ENCODE measurements around the gene TOLLIP. TPM values are rescaled to one million over a fixed set of nuclear protein-coding genes. Genes with fewer than 3 reads are reported as not detected.

TOLLIP gene
- total RNA-seq, 4 donors from 2014 or later, result 50.9 to 89.0 (median 54.9) TPM

DNA sequence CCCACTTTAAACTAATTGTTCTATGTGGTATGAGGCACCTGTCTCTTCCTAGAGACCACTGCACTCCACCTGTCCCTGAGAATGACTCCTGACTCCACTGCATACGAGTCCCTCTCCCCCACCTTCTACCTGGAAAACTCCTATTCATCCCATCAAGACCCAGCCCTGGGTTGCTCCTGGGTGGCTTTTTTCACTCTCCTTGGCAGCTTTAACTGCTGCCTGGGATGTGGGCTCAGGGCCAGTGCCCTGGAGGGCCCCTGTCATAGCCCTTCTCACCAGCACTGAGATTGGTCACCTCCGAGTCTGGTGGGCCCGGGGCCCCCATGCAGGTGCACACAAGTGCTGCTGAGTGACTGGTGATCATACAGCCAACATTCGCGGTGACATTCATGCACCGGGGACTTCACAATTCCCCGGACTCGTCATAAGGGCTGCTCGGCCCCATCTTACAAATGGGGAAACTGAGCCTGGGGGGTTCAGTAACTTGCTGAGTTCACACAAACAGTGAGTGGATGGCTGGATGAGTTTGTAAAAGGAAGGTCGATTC, 25.9 kb upstream of the TOLLIP start:
- H3K27me3 ChIP-seq, result no peaks in the 10 kb centered on the region
- no peaks in the 10 kb centered on the region for H3K9me3 ChIP-seq
- peak overlapping the region in 1 of 4 donors; percentile 90 for H3K27ac ChIP-seq
- H3K4me3 ChIP-seq, result peak overlapping the region in 2 of 4 donors; percentile 45 to 70
- no peak for DNase-seq (ENCODE audit: low spot score in 2 of 2)
- TF ChIP-seq EP300 (IDR thresholded peaks at IDR 0.05) (no peak), POLR2A (IDR thresholded peaks at IDR 0.05) (no peak)
- TF ChIP-seq, protein P1, sequence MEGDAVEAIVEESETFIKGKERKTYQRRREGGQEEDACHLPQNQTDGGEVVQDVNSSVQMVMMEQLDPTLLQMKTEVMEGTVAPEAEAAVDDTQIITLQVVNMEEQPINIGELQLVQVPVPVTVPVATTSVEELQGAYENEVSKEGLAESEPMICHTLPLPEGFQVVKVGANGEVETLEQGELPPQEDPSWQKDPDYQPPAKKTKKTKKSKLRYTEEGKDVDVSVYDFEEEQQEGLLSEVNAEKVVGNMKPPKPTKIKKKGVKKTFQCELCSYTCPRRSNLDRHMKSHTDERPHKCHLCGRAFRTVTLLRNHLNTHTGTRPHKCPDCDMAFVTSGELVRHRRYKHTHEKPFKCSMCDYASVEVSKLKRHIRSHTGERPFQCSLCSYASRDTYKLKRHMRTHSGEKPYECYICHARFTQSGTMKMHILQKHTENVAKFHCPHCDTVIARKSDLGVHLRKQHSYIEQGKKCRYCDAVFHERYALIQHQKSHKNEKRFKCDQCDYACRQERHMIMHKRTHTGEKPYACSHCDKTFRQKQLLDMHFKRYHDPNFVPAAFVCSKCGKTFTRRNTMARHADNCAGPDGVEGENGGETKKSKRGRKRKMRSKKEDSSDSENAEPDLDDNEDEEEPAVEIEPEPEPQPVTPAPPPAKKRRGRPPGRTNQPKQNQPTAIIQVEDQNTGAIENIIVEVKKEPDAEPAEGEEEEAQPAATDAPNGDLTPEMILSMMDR (IDR thresholded peaks at IDR 0.05), result no peak
- H3K36me3 ChIP-seq, result no peaks in the 10 kb centered on the region
- WGBS, 2 donors, result 76 to 84% methylated on average over 10 of the region's 10 CpGs
- H3K4me1 ChIP-seq, result peaks cover 0 to 25% (median 13%) of the 10 kb centered on the region in 4 donors

DNA sequence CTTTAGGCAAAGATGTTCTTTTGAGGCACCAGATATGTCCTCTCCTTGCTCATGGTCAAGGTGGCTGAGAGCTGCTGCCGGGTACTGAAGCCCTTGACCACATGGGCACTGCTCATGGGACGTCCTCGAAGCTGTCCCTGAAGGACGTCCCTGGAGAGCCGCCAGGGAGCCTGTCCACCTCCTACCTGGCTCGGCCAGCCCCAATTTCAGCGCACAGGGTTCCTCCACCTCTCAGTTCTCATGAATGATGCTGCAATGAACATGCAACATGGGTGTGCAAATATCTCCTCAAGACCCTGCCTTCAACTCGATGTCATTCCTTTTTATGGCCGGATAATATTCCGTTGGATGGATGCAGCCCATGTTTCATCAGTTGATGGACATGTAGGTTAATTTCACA, 24.4 kb upstream of the TOLLIP start:
- no peak overlapping the region for H3K27ac ChIP-seq
- DNase-seq (ENCODE audit: low spot score in 2 of 2), result no peak
- WGBS, 2 donors, result 97 to 98% methylated on average over 10 of the region's 10 CpGs
- H3K4me3 ChIP-seq, result no peak overlapping the region
- peaks cover 0 to 25% (median 13%) of the 10 kb centered on the region in 4 donors for H3K4me1 ChIP-seq
- no peaks in the 10 kb centered on the region for H3K27me3 ChIP-seq
- TF ChIP-seq POLR2A (IDR thresholded peaks at IDR 0.05) (no peak), EP300 (IDR thresholded peaks at IDR 0.05) (no peak)
- TF ChIP-seq, protein P1 (IDR thresholded peaks at IDR 0.05), result no peak
- H3K9me3 ChIP-seq, result no peaks in the 10 kb centered on the region
- no peaks in the 10 kb centered on the region for H3K36me3 ChIP-seq

DNA sequence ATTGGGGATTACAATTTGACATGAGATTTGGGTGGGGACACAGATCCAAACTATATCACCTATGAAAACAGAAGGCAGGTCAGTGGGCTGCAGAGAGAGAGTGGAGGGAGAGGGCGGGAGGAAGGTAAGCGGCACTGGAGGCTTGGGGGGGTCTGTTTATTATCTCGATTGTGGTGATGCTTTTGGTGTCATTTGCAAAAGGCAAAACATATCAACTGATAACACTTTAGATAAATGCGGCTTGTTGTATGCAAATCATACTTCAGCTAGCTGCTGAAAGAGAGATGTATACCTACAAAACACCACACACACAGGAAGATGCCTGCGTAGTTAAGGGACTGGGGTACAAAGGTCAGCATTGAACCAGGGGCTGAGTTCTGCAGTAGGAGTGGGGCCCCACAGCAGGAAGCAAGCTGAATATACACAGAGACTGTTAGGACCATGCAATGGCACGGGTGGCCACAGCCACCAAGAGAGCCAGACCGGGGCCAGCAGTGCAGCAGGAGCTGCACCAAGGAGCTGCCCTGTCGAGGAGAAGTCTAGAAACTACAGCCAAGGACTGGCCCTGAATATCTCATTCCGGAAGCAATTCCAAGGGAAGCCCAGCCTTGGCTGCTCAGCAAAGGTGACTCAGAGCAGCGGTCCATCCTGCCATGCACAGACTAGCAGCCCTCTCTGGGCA, 23.8 kb upstream of the TOLLIP start:
- TF ChIP-seq POLR2A (IDR thresholded peaks at IDR 0.05) (no peak), EP300 (IDR thresholded peaks at IDR 0.05) (no peak)
- TF ChIP-seq, protein P1 (IDR thresholded peaks at IDR 0.05), result no peak
- Histone ChIP-seq H3K4me3 (no peak overlapping the region), H3K36me3 (no peaks in the 10 kb centered on the region), H3K27ac (no peak overlapping the region), H3K27me3 (no peaks in the 10 kb centered on the region), H3K9me3 (peaks cover 0 to 2% (median 0%) of the 10 kb centered on the region in 4 donors), H3K4me1 (peaks cover 0 to 25% (median 13%) of the 10 kb centered on the region in 4 donors)
- WGBS, 2 donors, result 89% methylated on average over 10 of the region's 10 CpGs
- no peak for DNase-seq (ENCODE audit: low spot score in 2 of 2)

DNA sequence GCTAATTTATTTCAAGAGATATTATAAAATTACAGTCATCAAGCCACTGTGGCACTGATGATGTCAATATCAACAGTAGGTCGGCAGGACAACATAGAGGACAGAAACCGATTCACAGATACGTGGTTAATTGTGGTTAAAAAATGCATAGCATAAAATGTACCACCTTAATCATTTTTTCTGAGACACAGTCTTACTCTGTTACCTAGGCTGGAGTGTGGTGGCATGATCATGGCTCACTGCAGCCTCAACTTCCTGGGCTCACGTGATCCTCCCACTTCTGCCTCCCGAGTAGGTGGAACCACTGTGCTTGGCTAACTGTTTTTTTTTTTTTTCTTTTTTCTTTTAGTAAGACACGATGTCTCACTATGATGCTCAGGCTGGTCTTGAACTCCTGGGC, 21.0 kb upstream of the TOLLIP start:
- Histone ChIP-seq H3K9me3 (peaks cover 0 to 13% (median 2%) of the 10 kb centered on the region in 4 donors), H3K4me1 (peaks cover 0 to 7% (median 5%) of the 10 kb centered on the region in 4 donors), H3K27ac (no peak overlapping the region), H3K4me3 (no peak overlapping the region), H3K36me3 (no peaks in the 10 kb centered on the region), H3K27me3 (no peaks in the 10 kb centered on the region)
- TF ChIP-seq POLR2A (IDR thresholded peaks at IDR 0.05) (no peak), EP300 (IDR thresholded peaks at IDR 0.05) (no peak)
- TF ChIP-seq, protein P1 (IDR thresholded peaks at IDR 0.05), result no peak
- 83 to 93% methylated on average over 6 of the region's 6 CpGs for WGBS, 2 donors
- no peak for DNase-seq (ENCODE audit: low spot score in 2 of 2)

DNA sequence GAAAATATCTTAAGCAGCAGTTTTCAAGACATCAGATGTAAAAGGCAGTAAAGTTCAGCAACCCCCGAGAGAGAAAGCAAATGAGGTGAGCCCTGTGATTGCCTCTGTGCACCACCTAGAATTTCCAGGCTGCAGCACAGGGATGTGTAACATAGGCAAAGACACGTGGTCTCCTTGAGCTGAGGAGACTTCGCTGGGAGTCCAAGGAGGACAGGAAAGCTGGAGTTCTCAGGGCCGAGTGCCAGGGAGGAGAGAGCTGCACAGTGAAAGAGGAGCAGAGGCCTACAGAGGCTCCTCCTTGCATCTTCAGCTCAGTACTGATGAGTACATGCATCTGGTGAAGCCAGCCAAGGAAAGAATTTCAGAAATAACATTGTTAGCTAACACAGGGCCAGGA, 17.6 kb upstream of the TOLLIP start:
- DNase-seq (ENCODE audit: low spot score in 2 of 2), result no peak

More for the DNA sequence above, 17.6 kb upstream of the TOLLIP start:
- WGBS, 2 donors, result 47 to 51% methylated on average over 4 of the region's 4 CpGs
- Histone ChIP-seq H3K27me3 (no peaks in the 10 kb centered on the region), H3K27ac (peak overlapping the region in 1 of 4 donors; percentile 11), H3K4me1 (no peaks in the 10 kb centered on the region), H3K9me3 (peaks cover 0 to 13% (median 2%) of the 10 kb centered on the region in 4 donors), H3K36me3 (no peaks in the 10 kb centered on the region), H3K4me3 (no peak overlapping the region)
- TF ChIP-seq POLR2A (IDR thresholded peaks at IDR 0.05), result no peak
- no peak for TF ChIP-seq EP300 (IDR thresholded peaks at IDR 0.05)
- TF ChIP-seq, protein P1 (IDR thresholded peaks at IDR 0.05), result no peak

Measured in tibial nerve (tissue), 4 donors.